GM18505 (cell line): ENCODE results near the gene USP10.

Experiments
- ATAC-seq: cut with Tn5 transposase; IDR thresholded peaks from one replicate; pipeline ENCODE4 v1.9.1; 2021; ENCODE audit not compliant: unreplicated experiment
- POLR2A ChIP-seq: IDR thresholded peaks from 4 replicates; pipeline ENCODE4 v1.6.1; 2011; ENCODE audit warnings: borderline replicate concordance; ENCODE audit not compliant: insufficient read depth, insufficient read length; ENCODE audit errors: extremely low read depth

USP10 gene

DNA sequence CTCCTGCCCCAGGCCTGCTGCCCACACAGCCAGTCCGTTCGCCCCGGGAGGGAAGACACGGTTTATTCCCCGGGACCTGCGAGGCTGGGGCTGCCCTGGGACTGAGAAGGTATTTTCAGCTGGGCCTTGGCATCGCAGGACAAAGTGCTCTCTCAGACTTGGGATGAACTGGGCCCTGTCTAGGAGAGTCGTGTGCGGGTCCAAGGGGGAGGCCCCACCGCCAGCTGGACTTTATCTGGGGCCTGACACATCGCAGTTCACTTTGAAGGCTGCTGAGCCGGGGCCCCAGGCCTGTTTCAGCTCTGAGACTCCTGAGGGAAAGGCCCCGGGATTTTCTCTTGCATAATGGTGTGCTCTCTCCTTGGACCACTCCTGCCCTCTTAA lies 126.8 kb downstream of the USP10 start:
- no peak for TF ChIP-seq POLR2A
- no peak for ATAC-seq

DNA sequence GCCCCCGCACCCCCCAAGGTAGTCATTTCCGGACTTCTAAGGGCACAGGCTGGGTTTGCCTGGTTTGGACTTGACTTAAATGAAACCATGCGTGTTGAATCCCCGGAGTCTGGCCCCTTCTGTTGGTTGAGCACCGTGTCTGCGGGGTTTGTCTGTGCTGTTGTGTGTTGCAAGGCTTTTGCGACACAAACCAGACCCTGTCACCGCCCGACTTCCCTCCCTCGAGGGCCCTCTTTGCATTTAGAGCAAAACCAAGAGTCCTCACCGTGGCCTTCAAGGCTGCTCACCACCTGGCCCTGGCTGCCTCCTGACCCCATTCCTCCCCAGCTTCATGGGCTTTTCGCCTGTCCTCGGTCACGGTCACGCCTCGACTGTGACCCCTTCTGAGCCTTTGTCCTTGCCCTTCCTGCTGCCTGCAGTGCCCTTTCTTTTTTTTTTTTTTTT lies 127.4 kb downstream of the USP10 start:
- no peak for ATAC-seq
- no peak for TF ChIP-seq POLR2A

DNA sequence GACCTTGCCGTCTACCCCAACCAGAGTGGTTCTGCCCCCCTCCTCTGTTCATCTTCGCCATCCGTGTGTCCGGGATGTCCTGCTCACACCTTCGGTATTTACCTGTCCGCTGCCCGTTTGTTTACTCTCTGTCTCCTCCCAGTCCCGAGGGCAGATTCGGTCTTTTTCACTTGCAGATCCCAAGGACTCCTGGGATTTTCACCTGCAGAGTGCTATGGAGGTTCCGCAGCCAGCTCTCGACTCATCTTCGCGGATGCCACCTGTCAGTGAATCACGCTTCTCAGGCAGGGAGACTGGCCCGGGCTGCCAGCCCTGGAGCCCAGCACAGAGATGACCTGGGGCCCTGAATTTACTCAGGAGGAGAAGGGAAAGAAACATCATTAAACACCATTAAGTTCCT lies 128.1 kb downstream of the USP10 start:
- TF ChIP-seq POLR2A, result no peak
- ATAC-seq, result no peak

DNA sequence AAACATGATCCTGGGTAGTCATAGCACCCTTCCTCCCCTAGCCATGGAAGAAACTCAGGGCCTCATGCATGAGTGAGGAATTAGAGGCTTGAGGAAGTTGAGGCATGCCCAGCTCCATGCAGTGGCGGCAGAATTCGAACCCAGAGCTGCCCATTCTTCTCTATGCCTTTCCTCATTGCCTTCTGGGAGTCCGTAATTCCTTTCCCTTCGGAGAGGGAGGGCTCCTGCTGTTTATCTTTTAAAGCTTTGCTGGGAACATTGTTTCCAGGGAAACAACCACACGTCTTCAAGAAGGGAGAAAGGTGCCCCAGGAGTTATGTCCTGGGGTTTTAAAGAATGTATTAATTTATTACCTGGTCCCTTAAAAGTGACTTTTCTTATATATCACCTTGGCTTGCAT lies 128.5 kb downstream of the USP10 start:
- no peak for ATAC-seq
- TF ChIP-seq POLR2A, result no peak
